B cell (primary cell): ENCODE results near the gene CCNE1.

ENCODE experiments used
- EZH2 ChIP-seq: IDR thresholded peaks from 2 replicates; pipeline ENCODE4 v1.6.1; 2012; ENCODE audit warnings: borderline replicate concordance, low read depth, mild to moderate bottlenecking, moderate library complexity, low read length; ENCODE audit not compliant: insufficient read depth, poor library complexity, severe bottlenecking
- TF ChIP-seq, protein P1 (sequence below): fragments of 200-600 bp; IDR thresholded peaks from one replicate; pipeline ENCODE4 v1.8.0; 2022; ENCODE audit warnings: antibody characterized with exemption, mild to moderate bottlenecking

GRCh38 chr19:29849208-29849607 lies 37.4 kb downstream of the CCNE1 start:
- TF ChIP-seq, protein P1, sequence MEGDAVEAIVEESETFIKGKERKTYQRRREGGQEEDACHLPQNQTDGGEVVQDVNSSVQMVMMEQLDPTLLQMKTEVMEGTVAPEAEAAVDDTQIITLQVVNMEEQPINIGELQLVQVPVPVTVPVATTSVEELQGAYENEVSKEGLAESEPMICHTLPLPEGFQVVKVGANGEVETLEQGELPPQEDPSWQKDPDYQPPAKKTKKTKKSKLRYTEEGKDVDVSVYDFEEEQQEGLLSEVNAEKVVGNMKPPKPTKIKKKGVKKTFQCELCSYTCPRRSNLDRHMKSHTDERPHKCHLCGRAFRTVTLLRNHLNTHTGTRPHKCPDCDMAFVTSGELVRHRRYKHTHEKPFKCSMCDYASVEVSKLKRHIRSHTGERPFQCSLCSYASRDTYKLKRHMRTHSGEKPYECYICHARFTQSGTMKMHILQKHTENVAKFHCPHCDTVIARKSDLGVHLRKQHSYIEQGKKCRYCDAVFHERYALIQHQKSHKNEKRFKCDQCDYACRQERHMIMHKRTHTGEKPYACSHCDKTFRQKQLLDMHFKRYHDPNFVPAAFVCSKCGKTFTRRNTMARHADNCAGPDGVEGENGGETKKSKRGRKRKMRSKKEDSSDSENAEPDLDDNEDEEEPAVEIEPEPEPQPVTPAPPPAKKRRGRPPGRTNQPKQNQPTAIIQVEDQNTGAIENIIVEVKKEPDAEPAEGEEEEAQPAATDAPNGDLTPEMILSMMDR: no peak
- TF ChIP-seq EZH2: no peak
